Choroid plexus epithelial cell (primary cell): Measurements from ENCODE around the gene NTRK3.

Experiments used
- DNase-seq: peaks from one replicate; pipeline ENCODE4 v3.0.0-alpha.2; 2010; ENCODE audit warnings: low read depth
- H3K4me3 ChIP-seq: 2 replicates; pipeline ENCODE4 v1.5.1; 2011; ENCODE audit warnings: low read depth, mild to moderate bottlenecking, control low read depth, low read length, moderate library complexity
- CTCF ChIP-seq: conservative IDR thresholded peaks from 2 replicates; pipeline ENCODE4 v1.5.1; 2011; ENCODE audit warnings: low read depth, mild to moderate bottlenecking, control low read depth, inconsistent platforms, low read length, moderate library complexity

The NTRK3 gene

GRCh38 chr15:88013111-88013510 is 243.4 kb downstream of the NTRK3 start:
- H3K4me3 ChIP-seq: no peak overlapping the region
- no peak for TF ChIP-seq CTCF

GRCh38 chr15:88012688-88013087 is 243.9 kb downstream of the NTRK3 start:
- no peak overlapping the region for H3K4me3 ChIP-seq
- no peak for DNase-seq
- TF ChIP-seq CTCF: no peak

More at GRCh38 chr15:88013111-88013510, 243.4 kb downstream of the NTRK3 start:
- DNase-seq: no peak

GRCh38 chr15:88012233-88012632 is 244.3 kb downstream of the NTRK3 start:
- no peak for DNase-seq
- no peak for TF ChIP-seq CTCF
- no peak overlapping the region for H3K4me3 ChIP-seq

GRCh38 chr15:88011533-88011932 is 245.0 kb downstream of the NTRK3 start:
- DNase-seq: no peak
- H3K4me3 ChIP-seq: no peak overlapping the region
- TF ChIP-seq CTCF: no peak

GRCh38 chr15:88006146-88006545 is 250.4 kb downstream of the NTRK3 start:
- no peak overlapping the region for H3K4me3 ChIP-seq
- no peak for TF ChIP-seq CTCF
- no peak for DNase-seq

- no peak overlapping the region for H3K4me3 ChIP-seq
- DNase-seq: no peak
- no peak for TF ChIP-seq CTCF
Observed at GRCh38 chr15:88004399-88004798, 252.1 kb downstream of the NTRK3 start.

- DNase-seq: no peak
- TF ChIP-seq CTCF: no peak
- no peak overlapping the region for H3K4me3 ChIP-seq
Observed at GRCh38 chr15:88003541-88004327, 252.8 kb downstream of the NTRK3 start.
